Liver (tissue), 9 donors: ENCODE results near the gene MACROD1. TPM values are rescaled to one million over a fixed set of nuclear protein-coding genes. Genes with fewer than 3 reads are reported as not detected.

Source experiments
- DNase-seq: peaks from one replicate; pipeline ENCODE4 v3.0.0-alpha.2; 2017; ENCODE audit warnings: low spot score
- H3K27ac ChIP-seq, 2 donors: one replicate each; pipeline ENCODE4 v1.7.0; 2013; ENCODE audit warnings: inconsistent platforms in 2 of 2, low read length in 2 of 2, control low read depth in 1 of 2, low read depth in 1 of 2, mild to moderate bottlenecking in 1 of 2
- H3K27me3 ChIP-seq, 4 donors: one replicate each; pipeline versions ENCODE4 v1.6.1 to v1.7.0; 2013; ENCODE audit warnings: low read length in 3 of 4, inconsistent platforms in 1 of 4, mild to moderate bottlenecking in 1 of 4, moderate library complexity in 1 of 4; ENCODE audit not compliant: control insufficient read depth in 4 of 4, insufficient read depth in 4 of 4
- H3K36me3 ChIP-seq, 4 donors: one replicate each; pipeline versions ENCODE4 v1.6.1 to v1.7.0; 2013; ENCODE audit warnings: low read length in 3 of 4, mild to moderate bottlenecking in 3 of 4, low read depth in 1 of 4, moderate library complexity in 1 of 4; ENCODE audit not compliant: control insufficient read depth in 4 of 4, insufficient read depth in 3 of 4
- H3K4me1 ChIP-seq, 4 donors: one replicate each; pipeline versions ENCODE4 v1.6.1 to v1.7.0; 2013; ENCODE audit warnings: low read length in 3 of 4, mild to moderate bottlenecking in 3 of 4, moderate library complexity in 1 of 4; ENCODE audit not compliant: control insufficient read depth in 4 of 4, insufficient read depth in 4 of 4
- H3K4me3 ChIP-seq, 3 donors: one replicate each; pipeline versions ENCODE4 v1.6.1 to v1.7.0; 2013; ENCODE audit warnings: low read length in 3 of 3, control low read depth in 1 of 3, low read depth in 1 of 3, mild to moderate bottlenecking in 1 of 3
- H3K9ac ChIP-seq, 2 donors: one replicate each; pipeline ENCODE4 v1.7.0; 2013; ENCODE audit warnings: low read length in 2 of 2, mild to moderate bottlenecking in 2 of 2, moderate library complexity in 2 of 2, control low read depth in 1 of 2, low read depth in 1 of 2
- H3K9me3 ChIP-seq, 4 donors: one replicate each; pipeline versions ENCODE4 v1.6.1 to v1.7.0; 2013; ENCODE audit warnings: low read length in 3 of 4; ENCODE audit not compliant: control insufficient read depth in 4 of 4
- ATF3 ChIP-seq: IDR thresholded peaks from 2 replicates; pipeline ENCODE4 v1.6.1; 2016; ENCODE audit warnings: antibody characterized with exemption
- CTCF ChIP-seq: fragments of 150-350 bp; IDR thresholded peaks from 2 replicates; pipeline ENCODE4 v1.5.1; 2017; ENCODE audit warnings: improper control_type of control experiment, low read depth, low read length; ENCODE audit not compliant: missing input control
- EGR1 ChIP-seq, 2 donors: IDR thresholded peaks; 2 replicates each; pipeline ENCODE4 v1.6.1; 2016 to 2018; ENCODE audit warnings: antibody characterized with exemption in 2 of 2, low read depth in 2 of 2
- FOXA1 ChIP-seq: IDR thresholded peaks from 2 replicates; pipeline ENCODE4 v1.6.1; 2016; ENCODE audit warnings: antibody characterized with exemption
- FOXA2 ChIP-seq: IDR thresholded peaks from 2 replicates; pipeline ENCODE4 v1.6.1; 2016; ENCODE audit warnings: antibody characterized with exemption
- GABPA ChIP-seq, 2 donors: IDR thresholded peaks in 1 of 2; conservative IDR thresholded peaks in 1 of 2; 2 replicates each; pipeline ENCODE4 v1.6.1; 2016; ENCODE audit warnings: antibody characterized with exemption in 2 of 2, mild to moderate bottlenecking in 1 of 2, moderate library complexity in 1 of 2
- HNF4A ChIP-seq, 2 donors: conservative IDR thresholded peaks; 2 replicates each; pipeline ENCODE4 v1.6.1; 2016; ENCODE audit warnings: antibody characterized with exemption in 2 of 2, mild to moderate bottlenecking in 2 of 2
- HNF4G ChIP-seq: IDR thresholded peaks from 2 replicates; pipeline ENCODE4 v1.6.1; 2016; ENCODE audit warnings: antibody characterized with exemption
- JUND ChIP-seq, 2 donors: IDR thresholded peaks; 2 replicates each; pipeline ENCODE4 v1.6.1; 2016; ENCODE audit warnings: antibody characterized with exemption in 2 of 2
- MAX ChIP-seq: IDR thresholded peaks from 2 replicates; pipeline ENCODE4 v1.6.1; 2016; ENCODE audit warnings: antibody characterized with exemption
- NR2F2 ChIP-seq: IDR thresholded peaks from 2 replicates; pipeline ENCODE4 v1.6.1; 2016; ENCODE audit warnings: antibody characterized with exemption
- RAD21 ChIP-seq, 2 donors: IDR thresholded peaks; 2 replicates each; pipeline ENCODE4 v1.6.1; 2016; ENCODE audit warnings: antibody characterized with exemption in 2 of 2, mild to moderate bottlenecking in 2 of 2
- REST ChIP-seq: IDR thresholded peaks from 2 replicates; pipeline ENCODE4 v1.6.1; 2016; ENCODE audit warnings: antibody characterized with exemption, mild to moderate bottlenecking
- TAF1 ChIP-seq: conservative IDR thresholded peaks from 2 replicates; pipeline ENCODE4 v1.6.1; 2016; ENCODE audit warnings: antibody characterized with exemption, mild to moderate bottlenecking
- YY1 ChIP-seq: IDR thresholded peaks from 2 replicates; pipeline ENCODE4 v1.6.1; 2016; ENCODE audit warnings: antibody characterized with exemption, mild to moderate bottlenecking
- ZBTB33 ChIP-seq: IDR thresholded peaks from 2 replicates; pipeline ENCODE4 v1.6.1; 2016; ENCODE audit warnings: antibody characterized with exemption
- WGBS: extraction: QIAGEN DNeasy Blood & Tissue Kit; methylation state at CpG from one replicate; pipeline ENCODE4 v1.1.7; 2013; 5-methylcytosine and 5-hydroxymethylcytosine counted together
- polyA plus RNA-seq, 2 donors: library from polyadenylated mRNA; stranded (reverse) in 1 of 2; unstranded in 1 of 2; fragments of 200-250 nt in 1 of 2; fragments of >200 nt in 1 of 2; fragmentation: Nextera tagmentation in 1 of 2; extraction: Ambion mirVana in 1 of 2; gene quantifications; one replicate each; pipeline versions ENCODE4 v1.2.1 to v1.2.3, GENCODE V29; 2013 to 2015
- total RNA-seq, 2 donors: library from RNA; depleted of rRNA; stranded (reverse); fragments of >200 nt; gene quantifications; one replicate each; pipeline ENCODE4 v1.2.3, GENCODE V29; 2014
- donor health status: healthy.
- donor health status: healthy.
- donor health status: healthy.
- donor health status: healthy.
- donor health status: healthy.

Gene MACROD1
- total and polyA plus RNA-seq, 4 donors, result 8.9 to 25.9 (median 13.1) TPM

- H3K4me1 ChIP-seq, result peaks cover 0 to 4% (median 2%) of the 10 kb centered on the region in 4 donors
- no peak overlapping the region for H3K4me3 ChIP-seq
- DNase-seq, result no peak
- H3K9ac ChIP-seq, result no peak overlapping the region
- TF ChIP-seq GABPA (IDR thresholded peaks at IDR 0.05 in 1 of 2, conservative IDR thresholded peaks at IDR 0.05 in 1 of 2) (no peak), NR2F2 (no peak), FOXA1 (no peak), YY1 (no peak), TAF1 (no peak), ATF3 (no peak), CTCF (no peak), HNF4G (no peak), REST (no peak), EGR1 (IDR thresholded peaks at IDR 0.05; ENCODE audit: low read depth in 2 of 2) (no peak), JUND (IDR thresholded peaks at IDR 0.05) (no peak), ZBTB33 (no peak), FOXA2 (no peak)
- H3K36me3 ChIP-seq, result peaks cover 0 to 2% (median 0%) of the 10 kb centered on the region in 4 donors
- H3K9me3 ChIP-seq, result no peaks in the 10 kb centered on the region
- H3K27ac ChIP-seq, result no peak overlapping the region
- H3K27me3 ChIP-seq, result no peaks in the 10 kb centered on the region
- WGBS, result 92% methylated on average over 17 of the region's 17 CpGs
These were observed 8.1 kb downstream of the MACROD1 start for GRCh38 chr11:64157631-64158394.

- Histone ChIP-seq H3K4me1 (peaks cover 1 to 6% (median 5%) of the 10 kb centered on the region in 4 donors), H3K9me3 (no peaks in the 10 kb centered on the region), H3K27me3 (no peaks in the 10 kb centered on the region), H3K36me3 (peaks cover 0 to 2% (median 0%) of the 10 kb centered on the region in 4 donors), H3K4me3 (no peak overlapping the region), H3K9ac (no peak overlapping the region), H3K27ac (no peak overlapping the region)
- DNase-seq, result no peak
- 85% methylated on average over 14 of the region's 14 CpGs for WGBS
- TF ChIP-seq RAD21 (IDR thresholded peaks at IDR 0.05) (no peak), HNF4A (conservative IDR thresholded peaks at IDR 0.05) (no peak), MAX (no peak), REST (no peak), EGR1 (IDR thresholded peaks at IDR 0.05; ENCODE audit: low read depth in 2 of 2) (no peak), CTCF (no peak), JUND (IDR thresholded peaks at IDR 0.05) (no peak)
These were observed 9.5 kb downstream of the MACROD1 start for GRCh38 chr11:64156235-64157011.
